ENCODE measurements around the gene DPF3.

The DPF3 gene

DNA sequence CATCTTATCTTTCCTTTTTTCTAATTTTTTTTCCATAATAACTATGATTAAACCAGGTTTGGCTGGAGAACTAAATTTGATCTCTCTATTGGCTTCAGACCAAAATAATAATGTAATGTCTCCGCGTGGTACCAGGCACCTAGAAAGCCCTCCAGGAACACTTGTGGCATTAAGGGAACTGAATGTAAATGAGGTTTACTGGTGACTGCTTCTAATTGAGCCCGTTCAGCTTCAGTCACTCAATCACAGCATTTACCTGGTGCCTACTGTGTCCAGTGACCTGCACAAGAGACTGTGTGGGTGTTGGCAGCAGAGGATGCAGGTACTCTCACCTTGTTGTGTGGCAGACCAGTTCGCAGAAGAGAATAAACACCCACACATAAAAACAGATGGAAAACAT is 302.5 kb downstream of the DPF3 start:
- DNase-seq: no peak

DNA sequence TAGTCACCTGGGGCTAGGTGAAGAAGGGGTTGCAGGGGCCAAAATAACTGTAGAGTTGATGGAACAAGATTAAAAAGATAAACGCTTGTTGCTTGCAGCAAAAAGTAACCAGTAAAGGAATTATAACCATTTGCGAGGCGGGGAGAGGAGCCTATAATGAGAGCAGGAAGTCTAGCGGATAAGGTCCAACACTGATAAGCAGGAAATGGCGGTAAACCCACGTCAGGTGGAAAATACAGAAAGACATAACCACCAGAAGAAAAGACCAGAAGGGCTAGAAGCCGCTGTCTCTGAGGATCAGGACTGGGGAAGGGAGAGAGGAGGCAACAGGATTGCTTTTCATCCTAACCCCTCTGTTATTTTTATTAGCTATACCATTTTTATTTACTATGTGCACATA is 303.3 kb downstream of the DPF3 start:
- DNase-seq: no peak

DNA sequence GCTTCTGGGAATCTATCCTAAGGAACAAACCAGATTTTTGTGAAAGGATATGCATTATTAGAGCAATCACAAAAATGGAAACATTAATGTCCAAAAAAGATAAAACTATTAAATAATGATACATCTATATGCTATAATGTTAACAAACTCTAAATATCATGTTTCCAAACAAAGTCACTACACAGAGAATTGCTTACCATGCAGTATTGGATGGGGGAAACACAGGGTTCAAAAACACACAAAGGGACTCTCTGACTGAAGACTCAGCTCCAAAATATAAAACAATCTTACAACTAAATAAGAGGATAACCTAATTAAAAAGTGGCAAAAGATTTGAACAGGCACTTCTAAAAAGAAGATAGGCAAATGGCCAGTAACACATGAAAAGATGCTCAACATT is 304.2 kb downstream of the DPF3 start:
- no peak for DNase-seq

DNA sequence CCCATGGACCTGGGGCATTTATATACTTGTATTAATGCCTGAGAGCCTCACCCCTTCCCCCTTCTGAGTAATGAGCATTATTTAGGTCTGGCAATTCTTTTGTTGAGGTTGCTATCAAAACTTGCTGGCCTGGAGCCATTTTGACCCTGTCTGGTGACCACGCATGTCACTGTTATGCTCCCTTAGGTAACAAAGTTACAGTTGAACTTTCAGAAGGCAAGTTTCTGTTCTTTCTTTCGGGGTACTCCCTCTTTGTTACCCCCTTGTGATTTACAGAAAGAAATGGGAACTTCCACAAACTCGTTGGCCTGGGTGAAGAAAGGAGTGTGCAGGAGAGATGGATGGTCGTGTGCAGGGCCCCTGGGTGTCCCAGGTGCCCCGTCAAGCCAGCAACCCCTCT is 305.4 kb downstream of the DPF3 start:
- no peak for DNase-seq

DNA sequence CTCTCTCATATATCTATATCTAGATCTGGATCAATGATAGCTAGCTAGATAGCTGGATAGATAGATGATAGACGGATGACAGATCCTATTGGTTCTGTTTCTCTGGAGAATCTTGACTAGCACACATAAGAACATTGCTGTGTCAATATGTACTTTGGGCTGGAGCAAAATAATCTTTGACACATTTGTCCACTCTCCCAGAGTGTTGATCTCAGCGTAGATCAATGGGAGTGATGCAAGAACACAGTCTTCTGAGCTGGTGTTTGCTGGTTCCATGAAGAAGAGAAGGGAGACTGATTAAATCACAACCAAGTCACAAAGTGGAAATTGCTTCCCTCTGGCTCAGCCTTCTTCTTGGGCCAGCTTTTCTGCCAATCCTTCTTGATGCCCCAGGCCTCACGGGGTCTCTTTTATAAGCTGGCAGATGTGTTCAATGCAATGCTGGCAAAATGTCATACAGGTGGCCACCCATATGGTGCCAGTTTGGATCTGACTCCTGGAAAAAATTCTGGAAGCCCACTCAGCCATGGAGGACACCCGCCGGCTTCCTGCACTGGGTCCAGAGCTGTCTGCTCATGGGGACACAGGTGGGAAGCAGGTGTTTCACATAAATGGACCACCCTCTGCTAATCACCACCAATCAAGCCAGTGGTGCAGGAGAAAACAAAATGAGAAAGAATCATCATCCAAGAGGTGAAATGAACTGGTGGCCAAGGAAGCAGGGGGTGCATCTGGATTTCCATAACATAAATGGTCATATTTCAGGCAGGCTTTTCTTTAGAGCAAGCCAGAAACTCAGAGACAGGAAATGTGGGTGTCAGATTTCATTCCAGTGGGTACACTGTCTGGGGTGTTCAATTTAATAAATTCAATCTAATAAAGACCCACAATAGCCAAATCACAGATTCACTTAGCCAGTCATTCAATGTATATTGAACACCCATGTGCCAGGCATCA is 310.3 kb downstream of the DPF3 start:
- no peak for DNase-seq

DNA sequence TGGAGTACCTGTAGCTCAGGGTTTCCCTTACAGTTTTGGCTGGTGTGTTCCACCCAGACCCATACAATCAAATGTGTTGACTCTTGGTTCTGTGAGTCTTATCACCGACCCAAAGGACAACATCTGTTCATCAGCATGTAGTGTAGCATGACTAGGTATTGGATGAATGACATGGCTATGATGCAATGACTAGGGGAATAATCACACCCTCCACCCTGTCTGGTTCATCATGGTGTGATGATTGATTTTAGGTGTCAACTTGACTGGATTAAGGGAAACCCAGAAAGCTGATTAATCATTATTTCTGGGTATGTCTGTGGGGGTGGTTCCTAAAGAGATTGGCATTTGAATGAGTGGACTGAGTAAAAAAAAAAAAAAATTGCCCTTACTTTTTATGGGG is 311.3 kb downstream of the DPF3 start:
- no peak for DNase-seq

DNA sequence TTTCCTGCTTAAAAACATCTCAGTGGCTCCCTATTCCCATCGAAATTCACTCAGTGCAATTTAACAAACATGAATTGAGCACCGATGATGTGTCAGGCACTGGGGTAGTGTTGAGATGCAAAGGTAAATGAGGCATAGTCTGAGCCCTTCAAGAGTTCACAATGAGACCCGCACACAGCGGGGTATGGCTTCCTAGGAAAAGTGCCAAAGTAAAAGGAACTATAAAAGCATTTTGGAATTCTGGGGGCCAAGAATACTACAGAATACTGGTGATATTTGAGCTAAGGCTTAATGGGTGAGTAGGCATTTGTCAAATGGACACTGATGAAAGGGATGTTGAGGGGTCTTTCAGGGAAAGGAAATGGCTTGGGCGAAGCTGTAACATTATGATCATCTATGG is 315.4 kb downstream of the DPF3 start:
- no peak for DNase-seq

DNA sequence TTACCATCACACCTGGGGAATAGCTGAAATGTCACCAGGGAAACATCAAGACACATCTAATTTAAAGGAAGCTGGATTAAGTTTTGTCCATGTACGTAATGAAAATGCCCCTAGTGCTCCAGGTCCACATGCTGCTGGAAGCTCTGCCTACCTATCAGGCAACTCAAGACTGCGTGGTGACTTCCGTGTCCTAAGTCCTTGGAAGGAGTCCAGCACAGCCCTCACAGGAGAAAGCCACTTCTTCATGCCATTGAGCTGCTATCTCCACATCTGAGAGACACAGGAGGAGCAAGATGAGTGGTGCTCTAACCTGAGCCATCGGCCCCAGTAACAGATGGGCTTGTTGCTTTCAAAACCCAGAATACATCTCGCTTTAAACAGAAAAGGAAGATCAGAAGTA is 316.4 kb downstream of the DPF3 start:
- no peak for DNase-seq

DNA sequence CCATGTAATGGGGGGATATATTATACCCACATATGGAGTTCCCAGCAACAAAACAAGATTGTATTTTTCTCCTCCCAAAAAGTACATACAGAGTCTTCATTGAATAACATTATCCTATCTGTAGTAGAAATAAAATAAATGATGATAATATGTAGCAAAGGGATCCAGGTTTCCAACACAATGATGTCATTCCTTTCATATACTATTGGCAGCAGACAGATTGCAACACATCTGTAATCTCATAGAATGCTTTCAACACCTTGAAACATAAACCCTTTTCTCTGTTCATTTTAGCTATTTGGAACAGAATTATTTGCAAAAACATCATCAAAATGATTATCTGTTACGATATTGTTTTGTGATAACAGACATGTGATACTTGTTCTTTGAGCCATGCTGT is 317.6 kb downstream of the DPF3 start:
- no peak for DNase-seq

DNA sequence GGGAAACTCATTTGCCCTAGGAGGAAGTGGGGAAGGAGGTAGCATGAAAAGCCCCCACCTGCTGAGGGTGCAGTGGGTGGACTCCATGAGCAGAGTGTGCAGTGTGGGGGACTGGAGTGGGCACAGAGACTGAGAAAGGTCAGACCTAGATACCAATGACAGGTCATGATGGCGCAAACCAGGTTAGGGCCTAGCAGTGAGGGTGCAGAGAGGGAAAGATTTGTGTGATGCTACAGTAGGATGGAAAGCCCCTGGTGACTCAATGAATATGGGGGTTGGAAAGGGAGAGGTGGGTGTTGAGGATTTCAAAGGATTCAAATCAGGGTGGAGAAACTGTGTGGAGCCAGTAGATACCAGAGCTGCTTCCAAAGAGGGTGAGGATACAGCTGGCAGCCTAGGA is 319.2 kb downstream of the DPF3 start:
- DNase-seq: no peak

DNA sequence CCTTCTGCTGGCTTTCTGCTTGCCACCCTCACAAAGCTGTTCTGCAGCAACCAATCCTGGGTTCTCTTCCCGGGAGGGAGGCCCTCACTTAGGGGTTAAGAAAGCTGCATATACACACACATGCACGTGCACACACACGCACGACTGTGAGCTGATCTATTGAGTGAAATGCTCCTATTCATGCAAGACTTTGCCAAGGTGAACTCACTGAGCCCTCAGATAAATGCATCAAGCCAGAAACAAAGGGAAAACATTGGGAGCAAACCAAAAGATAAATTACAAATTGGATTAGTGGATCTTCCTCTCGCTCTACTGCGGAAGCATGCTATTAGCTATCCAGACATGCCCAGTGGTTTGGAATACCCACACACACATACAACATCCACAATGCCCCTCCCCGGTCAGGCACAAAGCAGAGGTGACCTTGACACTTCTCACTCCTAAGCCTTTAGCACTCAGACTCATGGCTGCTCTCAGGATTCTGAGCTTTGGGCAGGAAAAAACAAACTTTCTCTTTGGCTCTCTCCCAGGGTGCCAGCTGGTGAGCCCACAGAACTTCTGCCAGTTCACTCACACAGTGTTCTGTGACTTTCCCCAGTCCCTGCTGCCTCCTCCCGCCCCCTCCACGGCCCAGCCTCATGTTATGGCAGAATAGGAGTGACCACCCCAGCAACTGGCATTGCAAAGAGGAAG is 320.0 kb downstream of the DPF3 start:
- no peak for DNase-seq
